ENCODE measurements around the gene ASTN1. TPM values are rescaled to one million over a fixed set of nuclear protein-coding genes. Genes with fewer than 3 reads are reported as not detected.
A peak's percentile ranks its signal among the peaks of the same experiment; 100 is the strongest.

The ASTN1 gene
- total and polyA plus RNA-seq, 9 donors: 1.1 to 14.8 (median 2.7) TPM

- H3K9me3 ChIP-seq: no peaks in the 10 kb centered on the region
- no peak overlapping the region for H3K4me3 ChIP-seq
- TF ChIP-seq CTCF (IDR thresholded peaks at IDR 0.05): no peak
- TF ChIP-seq POLR2A (IDR thresholded peaks at IDR 0.05): no peak
- TF ChIP-seq EP300 (IDR thresholded peaks at IDR 0.05): no peak
- no peak overlapping the region for H3K27ac ChIP-seq
- H3K36me3 ChIP-seq: no peaks in the 10 kb centered on the region
- H3K4me1 ChIP-seq (ENCODE audit: insufficient read depth): no peaks in the 10 kb centered on the region
- 15 to 21% (median 16%) methylated on average over 4 of the region's 4 CpGs for WGBS, 3 donors
- no peak for DNase-seq
- intact Hi-C loops (cut with DNase I): no loop called here
- H3K27me3 ChIP-seq: no peaks in the 10 kb centered on the region
Observed at GRCh38 chr1:176811511-176812288, 352.8 kb downstream of the ASTN1 start.

- H3K36me3 ChIP-seq: no peaks in the 10 kb centered on the region
- H3K27ac ChIP-seq: no peak overlapping the region
- H3K9me3 ChIP-seq: no peaks in the 10 kb centered on the region
- TF ChIP-seq EP300 (IDR thresholded peaks at IDR 0.05): no peak
- no peak for TF ChIP-seq CTCF (IDR thresholded peaks at IDR 0.05)
- TF ChIP-seq POLR2A (IDR thresholded peaks at IDR 0.05): no peak
- no peak for DNase-seq
- H3K4me3 ChIP-seq: no peak overlapping the region
- 79 to 83% (median 82%) methylated on average over 2 of the region's 2 CpGs for WGBS, 3 donors
- H3K4me1 ChIP-seq (ENCODE audit: insufficient read depth): no peaks in the 10 kb centered on the region
- intact Hi-C loops (cut with DNase I): no loop called here
- no peaks in the 10 kb centered on the region for H3K27me3 ChIP-seq
Observed at GRCh38 chr1:176809292-176809691, 355.2 kb downstream of the ASTN1 start.

MicroRNA genes within 50 kb of the gene (microRNA counts, 767-probe panel; counts per million panel counts)
- 530 counts per million, percentile 78 among the panel's probes with 10 or more counts for microRNA hsa-miR-488-3p

Small RNAs within 50 kb of the gene (microRNA-seq; reads per million reads assigned to microRNA genes)
- gene MIR488: 0 to 1.5 (median 0.16) reads per million in 3 donors

Small RNAs within 50 kb of the gene (small RNA-seq; reads per million reads assigned to genes)
- not detected for gene MIR488

Other genes starting within 250 kb of the ASTN1 start
- gene BRINP2, start 6.2 kb upstream of the ASTN1 start, total RNA-seq: under 1 TPM in 4 of 7 donors, not detected in 3; 0.07 to 0.32 (median 0.16) TPM
- gene BRINP2, start 6.2 kb upstream of the ASTN1 start, polyA plus RNA-seq: under 1 TPM; 0.02 to 0.70 TPM